PC-3 (cell line): ENCODE data around the gene PRXL2A.

ENCODE experiments used
- EZH2 ChIP-seq: fragments of 300-600 bp; sonication (generic); IDR thresholded peaks from one replicate; pipeline ENCODE4 v1.6.1; 2017; ENCODE audit warnings: antibody characterized with exemption, mild to moderate bottlenecking, low read length; ENCODE audit not compliant: unreplicated experiment
- TF ChIP-seq, protein P1 (sequence below): fragments of 300-600 bp; sonication (generic); conservative IDR thresholded peaks from 2 replicates; pipeline ENCODE4 v1.5.1; 2017; ENCODE audit warnings: antibody characterized with exemption, low read depth, mild to moderate bottlenecking, low read length

GRCh38 chr10:80444646-80445319, 36.4 kb downstream of the PRXL2A start:
- TF ChIP-seq, protein P1, sequence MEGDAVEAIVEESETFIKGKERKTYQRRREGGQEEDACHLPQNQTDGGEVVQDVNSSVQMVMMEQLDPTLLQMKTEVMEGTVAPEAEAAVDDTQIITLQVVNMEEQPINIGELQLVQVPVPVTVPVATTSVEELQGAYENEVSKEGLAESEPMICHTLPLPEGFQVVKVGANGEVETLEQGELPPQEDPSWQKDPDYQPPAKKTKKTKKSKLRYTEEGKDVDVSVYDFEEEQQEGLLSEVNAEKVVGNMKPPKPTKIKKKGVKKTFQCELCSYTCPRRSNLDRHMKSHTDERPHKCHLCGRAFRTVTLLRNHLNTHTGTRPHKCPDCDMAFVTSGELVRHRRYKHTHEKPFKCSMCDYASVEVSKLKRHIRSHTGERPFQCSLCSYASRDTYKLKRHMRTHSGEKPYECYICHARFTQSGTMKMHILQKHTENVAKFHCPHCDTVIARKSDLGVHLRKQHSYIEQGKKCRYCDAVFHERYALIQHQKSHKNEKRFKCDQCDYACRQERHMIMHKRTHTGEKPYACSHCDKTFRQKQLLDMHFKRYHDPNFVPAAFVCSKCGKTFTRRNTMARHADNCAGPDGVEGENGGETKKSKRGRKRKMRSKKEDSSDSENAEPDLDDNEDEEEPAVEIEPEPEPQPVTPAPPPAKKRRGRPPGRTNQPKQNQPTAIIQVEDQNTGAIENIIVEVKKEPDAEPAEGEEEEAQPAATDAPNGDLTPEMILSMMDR = no peak
- no peak for TF ChIP-seq EZH2
